ENCODE data around the gene KRTAP5-9.
"Not testable (repeated sequence)": the region's sequence is repeated elsewhere in the genome, so short reads cannot be mapped to it uniquely, and the experiment has no call there.

The KRTAP5-9 gene

GRCh38 chr11:71534711-71535608 lies 13.3 kb upstream of the KRTAP5-9 start:
- DNase-seq (ENCODE audit: low read depth in 2 of 2): not testable (repeated sequence)

- DNase-seq (ENCODE audit: low read depth in 2 of 2): no peak
Measured at GRCh38 chr11:71535825-71536224, 12.4 kb upstream of the KRTAP5-9 start.

GRCh38 chr11:71537537-71537936 lies 10.7 kb upstream of the KRTAP5-9 start:
- no peak for DNase-seq (ENCODE audit: low read depth in 2 of 2)

- DNase-seq (ENCODE audit: low read depth in 2 of 2): not testable (repeated sequence)
Measured at GRCh38 chr11:71537977-71538665, 10.1 kb upstream of the KRTAP5-9 start, which contains the start of gene KRTAP5-8. Gene KRTAP5-8 (plus strand): TSS chr11:71538025. CDS start chr11:71538056, 31 bp downstream.

GRCh38 chr11:71538666-71538990 lies 9.6 kb upstream of the KRTAP5-9 start:
- no peak for DNase-seq (ENCODE audit: low read depth in 2 of 2)

GRCh38 chr11:71539017-71539416 lies 9.2 kb upstream of the KRTAP5-9 start:
- no peak for DNase-seq (ENCODE audit: low read depth in 2 of 2)

GRCh38 chr11:71539971-71540370 lies 8.2 kb upstream of the KRTAP5-9 start:
- not testable (repeated sequence) for DNase-seq (ENCODE audit: low read depth in 2 of 2)

- not testable (repeated sequence) for DNase-seq (ENCODE audit: low read depth in 2 of 2)
Measured at GRCh38 chr11:71540521-71541304, 7.5 kb upstream of the KRTAP5-9 start.

- no peak for DNase-seq (ENCODE audit: low read depth in 2 of 2)
Measured at GRCh38 chr11:71542382-71542781, 5.8 kb upstream of the KRTAP5-9 start.

- no peak for DNase-seq (ENCODE audit: low read depth in 2 of 2)
Measured at GRCh38 chr11:71542879-71543777, 5.1 kb upstream of the KRTAP5-9 start.

- DNase-seq (ENCODE audit: low read depth in 2 of 2): no peak
Measured at GRCh38 chr11:71543866-71544265, 4.4 kb upstream of the KRTAP5-9 start.

GRCh38 chr11:71544525-71545214 lies 3.5 kb upstream of the KRTAP5-9 start:
- no peak for DNase-seq (ENCODE audit: low read depth in 2 of 2)

GRCh38 chr11:71545405-71545966 lies 2.7 kb upstream of the KRTAP5-9 start:
- no peak for DNase-seq (ENCODE audit: low read depth in 2 of 2)

GRCh38 chr11:71548716-71549151 lies 514 bp downstream of the KRTAP5-9 start:
- no peak for DNase-seq (ENCODE audit: low read depth in 2 of 2)

- no peak for DNase-seq (ENCODE audit: low read depth in 2 of 2)
Measured at GRCh38 chr11:71551711-71552110, 3.5 kb downstream of the KRTAP5-9 start.

- no peak for DNase-seq (ENCODE audit: low read depth in 2 of 2)
Measured at GRCh38 chr11:71554996-71555395, 6.8 kb downstream of the KRTAP5-9 start.

- DNase-seq (ENCODE audit: low read depth in 2 of 2): no peak
Measured at GRCh38 chr11:71555508-71555907, 7.3 kb downstream of the KRTAP5-9 start.

GRCh38 chr11:71556018-71556417 lies 7.8 kb downstream of the KRTAP5-9 start:
- no peak for DNase-seq (ENCODE audit: low read depth in 2 of 2)

- no peak for DNase-seq (ENCODE audit: low read depth in 2 of 2)
Measured at GRCh38 chr11:71557257-71557656, 9.0 kb downstream of the KRTAP5-9 start.

- DNase-seq (ENCODE audit: low read depth in 2 of 2): no peak
Measured at GRCh38 chr11:71558996-71559395, 10.8 kb downstream of the KRTAP5-9 start.
